ENCODE results near the gene CABP2. TPM values are rescaled to one million over a fixed set of nuclear protein-coding genes. Genes with fewer than 3 reads are reported as not detected.
"Not testable (repeated sequence)": the region's sequence is repeated elsewhere in the genome, so short reads cannot be mapped to it uniquely, and the experiment has no call there.

Gene CABP2
- not detected for total RNA-seq

GRCh38 chr11:67522844-67523555, at the start of gene CABP2:
Gene CABP2, minus strand, starts transcription at chr11:67523446. Its CDS starts 120 bp downstream, at chr11:67523326.
- CTCF ChIA-PET, result no interaction called here
- peaks cover 5% of the 10 kb centered on the region for H3K27me3 Mint-ChIP-seq
- H3K4me3 Mint-ChIP-seq, result no peak within 1 kb of the TSS
- no peak within 1 kb of the TSS for H3K27ac Mint-ChIP-seq
- no peaks in the 10 kb centered on the region for H3K9me3 Mint-ChIP-seq
- H3K36me3 Mint-ChIP-seq (ENCODE audit: low read depth), result no peaks in the 10 kb centered on the region
- POLR2A ChIA-PET, result no interaction called here
- H3K4me1 Mint-ChIP-seq, result no peaks in the 10 kb centered on the region
- no peak for DNase-seq

- Mint-ChIP-seq H3K27me3 (peaks cover 17% of the 10 kb centered on the region), H3K4me3 (no peak overlapping the region), H3K27ac (no peak overlapping the region), H3K4me1 (no peaks in the 10 kb centered on the region), H3K9me3 (no peaks in the 10 kb centered on the region), H3K36me3 (ENCODE audit: low read depth) (no peaks in the 10 kb centered on the region)
- DNase-seq, result peak; percentile 41
- CTCF ChIA-PET, result interaction anchor here (0.6 to 1.2 kb wide), 4 partner anchors 12 to 227 kb away, joined by 3 read pairs; no protein-coding TSS in a partner anchor
- POLR2A ChIA-PET, result interaction anchor here (0.6 kb wide), 1 partner anchor 70 kb away, joined by 3 read pairs; no protein-coding TSS in a partner anchor
Observed at GRCh38 chr11:67572747-67573419, 49.6 kb upstream of the CABP2 start.

- CTCF ChIA-PET, result interaction anchor here (0.6 to 1.2 kb wide), 4 partner anchors 12 to 226 kb away, joined by 3 read pairs; no protein-coding TSS in a partner anchor
- no peaks in the 10 kb centered on the region for H3K4me1 Mint-ChIP-seq
- H3K9me3 Mint-ChIP-seq, result no peaks in the 10 kb centered on the region
- H3K27ac Mint-ChIP-seq, result no peak overlapping the region
- peaks cover 19% of the 10 kb centered on the region for H3K27me3 Mint-ChIP-seq
- POLR2A ChIA-PET, result interaction anchor here (0.6 kb wide), 1 partner anchor 71 kb away, joined by 3 read pairs; no protein-coding TSS in a partner anchor
- no peak for DNase-seq
- no peaks in the 10 kb centered on the region for H3K36me3 Mint-ChIP-seq (ENCODE audit: low read depth)
- no peak overlapping the region for H3K4me3 Mint-ChIP-seq
Observed at GRCh38 chr11:67572305-67572704, 49.1 kb upstream of the CABP2 start.

GRCh38 chr11:67571443-67571842, 48.2 kb upstream of the CABP2 start:
- POLR2A ChIA-PET, result no interaction called here
- H3K4me1 Mint-ChIP-seq, result no peaks in the 10 kb centered on the region
- no peak overlapping the region for H3K27ac Mint-ChIP-seq
- no peak for DNase-seq
- CTCF ChIA-PET, result interaction anchor here (1.2 kb wide), 1 partner anchor 34 kb away, joined by 3 read pairs; no protein-coding TSS in a partner anchor
- no peaks in the 10 kb centered on the region for H3K9me3 Mint-ChIP-seq
- H3K27me3 Mint-ChIP-seq, result peaks cover 19% of the 10 kb centered on the region
- no peak overlapping the region for H3K4me3 Mint-ChIP-seq
- no peaks in the 10 kb centered on the region for H3K36me3 Mint-ChIP-seq (ENCODE audit: low read depth)

- CTCF ChIA-PET, result no interaction called here
- Mint-ChIP-seq H3K36me3 (ENCODE audit: low read depth) (no peaks in the 10 kb centered on the region), H3K9me3 (no peaks in the 10 kb centered on the region), H3K27me3 (peaks cover 28% of the 10 kb centered on the region), H3K27ac (no peak overlapping the region), H3K4me3 (no peak overlapping the region), H3K4me1 (peaks cover 11% of the 10 kb centered on the region)
- DNase-seq, result no peak
- POLR2A ChIA-PET, result no interaction called here
Observed at GRCh38 chr11:67564230-67564629, 41.0 kb upstream of the CABP2 start.

- peaks cover 11% of the 10 kb centered on the region for H3K4me1 Mint-ChIP-seq
- H3K27me3 Mint-ChIP-seq, result peaks cover 28% of the 10 kb centered on the region
- H3K9me3 Mint-ChIP-seq; POLR2A ChIA-PET; DNase-seq; H3K36me3 Mint-ChIP-seq (ENCODE audit: low read depth); H3K4me3 Mint-ChIP-seq; H3K27ac Mint-ChIP-seq; CTCF ChIA-PET: not testable (repeated sequence)
Observed at GRCh38 chr11:67563705-67564114, 40.5 kb upstream of the CABP2 start.

GRCh38 chr11:67562963-67563704, 39.9 kb upstream of the CABP2 start:
- Mint-ChIP-seq H3K4me3 (no peak overlapping the region), H3K4me1 (peaks cover 11% of the 10 kb centered on the region), H3K27me3 (peaks cover 28% of the 10 kb centered on the region), H3K36me3 (ENCODE audit: low read depth) (no peaks in the 10 kb centered on the region), H3K27ac (no peak overlapping the region), H3K9me3 (no peaks in the 10 kb centered on the region)
- ChIA-PET CTCF (no interaction called here), POLR2A (no interaction called here)
- no peak for DNase-seq

GRCh38 chr11:67561971-67562619, 38.8 kb upstream of the CABP2 start:
- Mint-ChIP-seq H3K9me3 (no peaks in the 10 kb centered on the region), H3K36me3 (ENCODE audit: low read depth) (no peaks in the 10 kb centered on the region), H3K27me3 (peaks cover 26% of the 10 kb centered on the region), H3K4me1 (peaks cover 11% of the 10 kb centered on the region), H3K27ac (no peak overlapping the region), H3K4me3 (no peak overlapping the region)
- ChIA-PET CTCF (no interaction called here), POLR2A (no interaction called here)
- DNase-seq, result no peak

GRCh38 chr11:67558084-67558772, 35.0 kb upstream of the CABP2 start:
- no peak for DNase-seq
- H3K36me3 Mint-ChIP-seq (ENCODE audit: low read depth), result no peaks in the 10 kb centered on the region
- no peaks in the 10 kb centered on the region for H3K9me3 Mint-ChIP-seq
- peaks cover 18% of the 10 kb centered on the region for H3K27me3 Mint-ChIP-seq
- POLR2A ChIA-PET, result no interaction called here
- H3K27ac Mint-ChIP-seq, result no peak overlapping the region
- CTCF ChIA-PET, result no interaction called here
- H3K4me1 Mint-ChIP-seq, result peaks cover 11% of the 10 kb centered on the region
- no peak overlapping the region for H3K4me3 Mint-ChIP-seq

- Mint-ChIP-seq H3K4me3 (no peak overlapping the region), H3K27me3 (peaks cover 6% of the 10 kb centered on the region), H3K36me3 (ENCODE audit: low read depth) (no peaks in the 10 kb centered on the region), H3K27ac (no peak overlapping the region), H3K4me1 (no peaks in the 10 kb centered on the region), H3K9me3 (peaks cover under 1% of the 10 kb centered on the region)
- POLR2A ChIA-PET, result no interaction called here
- CTCF ChIA-PET, result interaction anchor here (1.2 kb wide), 1 partner anchor 9 kb away, joined by 3 read pairs; no protein-coding TSS in a partner anchor
- no peak for DNase-seq
Observed at GRCh38 chr11:67556244-67556643, 33.0 kb upstream of the CABP2 start.

- H3K4me3 Mint-ChIP-seq; H3K9me3 Mint-ChIP-seq; H3K36me3 Mint-ChIP-seq (ENCODE audit: low read depth); DNase-seq; H3K27ac Mint-ChIP-seq; H3K4me1 Mint-ChIP-seq; POLR2A ChIA-PET; CTCF ChIA-PET: not testable (repeated sequence)
- H3K27me3 Mint-ChIP-seq, result peaks cover 14% of the 10 kb centered on the region
Observed at GRCh38 chr11:67551697-67552096, 28.5 kb upstream of the CABP2 start.

- H3K36me3 Mint-ChIP-seq (ENCODE audit: low read depth), result no peaks in the 10 kb centered on the region
- no peak overlapping the region for H3K4me3 Mint-ChIP-seq
- H3K27me3 Mint-ChIP-seq, result peaks cover 15% of the 10 kb centered on the region
- DNase-seq, result no peak
- no peak overlapping the region for H3K27ac Mint-ChIP-seq
- H3K9me3 Mint-ChIP-seq, result peaks cover 4% of the 10 kb centered on the region
- no peaks in the 10 kb centered on the region for H3K4me1 Mint-ChIP-seq
- ChIA-PET POLR2A (no interaction called here), CTCF (no interaction called here)
Observed at GRCh38 chr11:67551127-67551526, 27.9 kb upstream of the CABP2 start.
